ENCODE data around the gene USP25. TPM values are rescaled to one million over a fixed set of nuclear protein-coding genes. Genes with fewer than 3 reads are reported as not detected.

Gene USP25
- total RNA-seq, 1 experiment from 2014 or later: 16.4 TPM

- H3K27me3 ChIP-seq: no peaks in the 10 kb centered on the region
- no peak overlapping the region for H3K4me3 ChIP-seq
- no peaks in the 10 kb centered on the region for H3K9me3 ChIP-seq
- DNase-seq: no peak
- peaks cover 31% of the 10 kb centered on the region for H3K36me3 ChIP-seq
Measured at GRCh38 chr21:15849927-15850326, 120.1 kb downstream of the USP25 start.

GRCh38 chr21:15850645-15851044 is 120.9 kb downstream of the USP25 start:
- no peak for DNase-seq
- Histone ChIP-seq H3K36me3 (peaks cover 34% of the 10 kb centered on the region), H3K27me3 (no peaks in the 10 kb centered on the region), H3K4me3 (no peak overlapping the region), H3K9me3 (no peaks in the 10 kb centered on the region)

GRCh38 chr21:15852146-15852545 is 122.4 kb downstream of the USP25 start:
- no peaks in the 10 kb centered on the region for H3K27me3 ChIP-seq
- DNase-seq: no peak
- peaks cover 37% of the 10 kb centered on the region for H3K36me3 ChIP-seq
- no peaks in the 10 kb centered on the region for H3K9me3 ChIP-seq
- H3K4me3 ChIP-seq: no peak overlapping the region

- no peaks in the 10 kb centered on the region for H3K9me3 ChIP-seq
- DNase-seq: no peak
- no peaks in the 10 kb centered on the region for H3K27me3 ChIP-seq
- no peak overlapping the region for H3K4me3 ChIP-seq
- peaks cover 37% of the 10 kb centered on the region for H3K36me3 ChIP-seq
Measured at GRCh38 chr21:15853126-15853525, 123.3 kb downstream of the USP25 start.

GRCh38 chr21:15856813-15857212 is 127.0 kb downstream of the USP25 start:
- no peaks in the 10 kb centered on the region for H3K27me3 ChIP-seq
- no peak overlapping the region for H3K4me3 ChIP-seq
- no peaks in the 10 kb centered on the region for H3K9me3 ChIP-seq
- no peak for DNase-seq
- H3K36me3 ChIP-seq: peaks cover 35% of the 10 kb centered on the region

- Histone ChIP-seq H3K27me3 (no peaks in the 10 kb centered on the region), H3K36me3 (peaks cover 29% of the 10 kb centered on the region), H3K9me3 (no peaks in the 10 kb centered on the region), H3K4me3 (no peak overlapping the region)
- DNase-seq: no peak
Measured at GRCh38 chr21:15857740-15858139, 128.0 kb downstream of the USP25 start.

GRCh38 chr21:15860541-15860940 is 130.8 kb downstream of the USP25 start:
- no peak for DNase-seq
- peaks cover 19% of the 10 kb centered on the region for H3K36me3 ChIP-seq
- H3K9me3 ChIP-seq: no peaks in the 10 kb centered on the region
- H3K27me3 ChIP-seq: no peaks in the 10 kb centered on the region
- no peak overlapping the region for H3K4me3 ChIP-seq

GRCh38 chr21:15868940-15869339 is 139.2 kb downstream of the USP25 start:
- Histone ChIP-seq H3K36me3 (peaks cover 49% of the 10 kb centered on the region), H3K9me3 (no peaks in the 10 kb centered on the region), H3K27me3 (no peaks in the 10 kb centered on the region), H3K4me3 (no peak overlapping the region)
- DNase-seq: no peak

- no peaks in the 10 kb centered on the region for H3K9me3 ChIP-seq
- H3K4me3 ChIP-seq: no peak overlapping the region
- DNase-seq: no peak
- H3K27me3 ChIP-seq: no peaks in the 10 kb centered on the region
- peaks cover 51% of the 10 kb centered on the region for H3K36me3 ChIP-seq
Measured at GRCh38 chr21:15870819-15871218, 141.0 kb downstream of the USP25 start.

GRCh38 chr21:15872236-15872635 is 142.5 kb downstream of the USP25 start:
- peaks cover 50% of the 10 kb centered on the region for H3K36me3 ChIP-seq
- no peaks in the 10 kb centered on the region for H3K9me3 ChIP-seq
- H3K27me3 ChIP-seq: no peaks in the 10 kb centered on the region
- H3K4me3 ChIP-seq: no peak overlapping the region
- no peak for DNase-seq

GRCh38 chr21:15874615-15875014 is 144.8 kb downstream of the USP25 start:
- Histone ChIP-seq H3K27me3 (no peaks in the 10 kb centered on the region), H3K9me3 (no peaks in the 10 kb centered on the region), H3K4me3 (no peak overlapping the region), H3K36me3 (peaks cover 61% of the 10 kb centered on the region)
- no peak for DNase-seq

- no peaks in the 10 kb centered on the region for H3K9me3 ChIP-seq
- DNase-seq: no peak
- H3K27me3 ChIP-seq: no peaks in the 10 kb centered on the region
Measured at GRCh38 chr21:15875286-15875685, 145.5 kb downstream of the USP25 start.

GRCh38 chr21:15893902-15894301 is 164.1 kb downstream of the USP25 start:
- Histone ChIP-seq H3K27me3 (no peaks in the 10 kb centered on the region), H3K4me3 (no peak overlapping the region), H3K36me3 (peaks cover 13% of the 10 kb centered on the region), H3K9me3 (peaks cover 7% of the 10 kb centered on the region)
- DNase-seq: no peak

More at GRCh38 chr21:15875286-15875685, 145.5 kb downstream of the USP25 start:
- H3K4me3 ChIP-seq: no peak overlapping the region
- H3K36me3 ChIP-seq: peaks cover 67% of the 10 kb centered on the region

GRCh38 chr21:15894596-15894995 is 164.8 kb downstream of the USP25 start:
- DNase-seq: no peak
- H3K36me3 ChIP-seq: peaks cover 13% of the 10 kb centered on the region
- peaks cover 13% of the 10 kb centered on the region for H3K9me3 ChIP-seq
- H3K4me3 ChIP-seq: no peak overlapping the region
- H3K27me3 ChIP-seq: no peaks in the 10 kb centered on the region

GRCh38 chr21:15895142-15896106 is 165.6 kb downstream of the USP25 start:
- no peak for DNase-seq
- Histone ChIP-seq H3K36me3 (peaks cover 13% of the 10 kb centered on the region), H3K9me3 (peaks cover 22% of the 10 kb centered on the region), H3K27me3 (no peaks in the 10 kb centered on the region), H3K4me3 (no peak overlapping the region)

- Histone ChIP-seq H3K36me3 (peaks cover 13% of the 10 kb centered on the region), H3K4me3 (no peak overlapping the region), H3K27me3 (no peaks in the 10 kb centered on the region), H3K9me3 (peaks cover 25% of the 10 kb centered on the region)
- DNase-seq: no peak
Measured at GRCh38 chr21:15896501-15896900, 166.7 kb downstream of the USP25 start.

- Histone ChIP-seq H3K9me3 (peaks cover 23% of the 10 kb centered on the region), H3K36me3 (no peaks in the 10 kb centered on the region), H3K4me3 (no peak overlapping the region), H3K27me3 (no peaks in the 10 kb centered on the region)
- no peak for DNase-seq
Measured at GRCh38 chr21:15904389-15904788, 174.6 kb downstream of the USP25 start.

- no peak overlapping the region for H3K4me3 ChIP-seq
- H3K27me3 ChIP-seq: no peaks in the 10 kb centered on the region
- peaks cover 7% of the 10 kb centered on the region for H3K9me3 ChIP-seq
- no peaks in the 10 kb centered on the region for H3K36me3 ChIP-seq
- DNase-seq: no peak
Measured at GRCh38 chr21:15908187-15908586, 178.4 kb downstream of the USP25 start.
